ENCODE measurements around the gene PFKFB1.

GRCh38 chrX:55005256-55005655 lies 11.3 kb upstream of the PFKFB1 start:
- TF ChIP-seq CBFA2T3 (IDR thresholded peaks at IDR 0.05) (no peak), KLF1 (tag; IDR thresholded peaks at IDR 0.05) (no peak), RFX1 (IDR thresholded peaks at IDR 0.05) (no peak), ZNF197 (CRISPR knock-in tag; IDR thresholded peaks at IDR 0.05; ENCODE audit: low read depth) (no peak), TAF7 (tag; IDR thresholded peaks at IDR 0.05) (no peak), ZKSCAN1 (IDR thresholded peaks at IDR 0.05; ENCODE audit: low read depth, low read length) (no peak), ZBTB33 (CRISPR knock-in tag; IDR thresholded peaks at IDR 0.05) (no peak)
- TF ChIP-seq, protein P1, sequence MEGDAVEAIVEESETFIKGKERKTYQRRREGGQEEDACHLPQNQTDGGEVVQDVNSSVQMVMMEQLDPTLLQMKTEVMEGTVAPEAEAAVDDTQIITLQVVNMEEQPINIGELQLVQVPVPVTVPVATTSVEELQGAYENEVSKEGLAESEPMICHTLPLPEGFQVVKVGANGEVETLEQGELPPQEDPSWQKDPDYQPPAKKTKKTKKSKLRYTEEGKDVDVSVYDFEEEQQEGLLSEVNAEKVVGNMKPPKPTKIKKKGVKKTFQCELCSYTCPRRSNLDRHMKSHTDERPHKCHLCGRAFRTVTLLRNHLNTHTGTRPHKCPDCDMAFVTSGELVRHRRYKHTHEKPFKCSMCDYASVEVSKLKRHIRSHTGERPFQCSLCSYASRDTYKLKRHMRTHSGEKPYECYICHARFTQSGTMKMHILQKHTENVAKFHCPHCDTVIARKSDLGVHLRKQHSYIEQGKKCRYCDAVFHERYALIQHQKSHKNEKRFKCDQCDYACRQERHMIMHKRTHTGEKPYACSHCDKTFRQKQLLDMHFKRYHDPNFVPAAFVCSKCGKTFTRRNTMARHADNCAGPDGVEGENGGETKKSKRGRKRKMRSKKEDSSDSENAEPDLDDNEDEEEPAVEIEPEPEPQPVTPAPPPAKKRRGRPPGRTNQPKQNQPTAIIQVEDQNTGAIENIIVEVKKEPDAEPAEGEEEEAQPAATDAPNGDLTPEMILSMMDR (IDR thresholded peaks at IDR 0.05 in 2 of 3, conservative IDR thresholded peaks at IDR 0.05 in 1 of 3; ENCODE audit: insufficient read depth in 2 of 3, low read depth in 1 of 3, low read length in 3 of 3) = no peak
- TF ChIP-seq, protein P2, sequence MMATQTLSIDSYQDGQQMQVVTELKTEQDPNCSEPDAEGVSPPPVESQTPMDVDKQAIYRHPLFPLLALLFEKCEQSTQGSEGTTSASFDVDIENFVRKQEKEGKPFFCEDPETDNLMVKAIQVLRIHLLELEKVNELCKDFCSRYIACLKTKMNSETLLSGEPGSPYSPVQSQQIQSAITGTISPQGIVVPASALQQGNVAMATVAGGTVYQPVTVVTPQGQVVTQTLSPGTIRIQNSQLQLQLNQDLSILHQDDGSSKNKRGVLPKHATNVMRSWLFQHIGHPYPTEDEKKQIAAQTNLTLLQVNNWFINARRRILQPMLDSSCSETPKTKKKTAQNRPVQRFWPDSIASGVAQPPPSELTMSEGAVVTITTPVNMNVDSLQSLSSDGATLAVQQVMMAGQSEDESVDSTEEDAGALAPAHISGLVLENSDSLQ (IDR thresholded peaks at IDR 0.05) = no peak

Data from K562 (cell line).